ENCODE measurements around the gene SMAP1. TPM values are rescaled to one million over a fixed set of nuclear protein-coding genes. Genes with fewer than 3 reads are reported as not detected.

SMAP1 gene
- total and polyA plus RNA-seq, 4 donors = 32.5 to 67.8 (median 47.6) TPM

GRCh38 chr6:70651326-70651905, 16.3 kb upstream of the SMAP1 start:
- WGBS (ENCODE audit: insufficient coverage) = 92% methylated on average over 2 of the region's 3 CpGs
- no peak for DNase-seq (ENCODE audit: low read depth in 4 of 6, low spot score in 6 of 6)

GRCh38 chr6:70652216-70652615, 15.5 kb upstream of the SMAP1 start:
- 100% methylated on average over 1 of the region's 1 CpG for WGBS (ENCODE audit: insufficient coverage)
- no peak for DNase-seq (ENCODE audit: low read depth in 4 of 6, low spot score in 6 of 6)
- H3K4me1 ChIP-seq (ENCODE audit: control insufficient read depth, insufficient read depth, low read length) = no peaks in the 10 kb centered on the region
- H3K36me3 ChIP-seq (ENCODE audit: control insufficient read depth, insufficient read depth, low read length) = no peaks in the 10 kb centered on the region
- no peak overlapping the region for H3K27ac ChIP-seq (ENCODE audit: low read depth, low read length)
- H3K9me3 ChIP-seq (ENCODE audit: control insufficient read depth, insufficient read depth, low read length) = no peaks in the 10 kb centered on the region
- no peak overlapping the region for H3K4me3 ChIP-seq (ENCODE audit: low read depth, low read length)
- H3K27me3 ChIP-seq (ENCODE audit: control insufficient read depth, insufficient read depth, low read length) = no peaks in the 10 kb centered on the region

More at GRCh38 chr6:70651326-70651905, 16.3 kb upstream of the SMAP1 start:
- no peaks in the 10 kb centered on the region for H3K9me3 ChIP-seq (ENCODE audit: control insufficient read depth, insufficient read depth, low read length)
- H3K4me3 ChIP-seq (ENCODE audit: low read depth, low read length) = no peak overlapping the region
- no peaks in the 10 kb centered on the region for H3K36me3 ChIP-seq (ENCODE audit: control insufficient read depth, insufficient read depth, low read length)
- H3K4me1 ChIP-seq (ENCODE audit: control insufficient read depth, insufficient read depth, low read length) = no peaks in the 10 kb centered on the region
- H3K27ac ChIP-seq (ENCODE audit: low read depth, low read length) = no peak overlapping the region
- no peaks in the 10 kb centered on the region for H3K27me3 ChIP-seq (ENCODE audit: control insufficient read depth, insufficient read depth, low read length)

DNA sequence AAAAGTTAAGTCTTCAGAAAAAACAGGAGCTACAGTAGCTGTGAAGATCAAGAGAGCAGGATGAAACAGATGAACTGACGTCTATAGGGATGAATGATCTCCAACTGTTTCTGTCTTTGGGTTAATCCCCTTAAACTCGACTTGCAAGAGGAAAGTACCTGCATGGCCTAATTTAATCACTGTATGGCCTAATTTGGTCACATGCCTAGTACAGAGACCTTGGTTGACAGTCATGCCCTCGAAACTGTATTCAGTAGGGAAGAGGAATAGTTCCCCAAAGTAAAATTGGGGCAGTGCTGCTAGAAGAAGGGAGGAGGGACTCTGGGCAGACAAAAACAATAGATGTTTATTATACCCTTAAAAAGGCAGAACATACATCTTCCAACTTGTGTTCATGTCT, 10.0 kb upstream of the SMAP1 start:
- Histone ChIP-seq H3K27ac (ENCODE audit: low read depth, low read length) (no peak overlapping the region), H3K9me3 (ENCODE audit: control insufficient read depth, insufficient read depth, low read length) (no peaks in the 10 kb centered on the region), H3K4me3 (ENCODE audit: low read depth, low read length) (no peak overlapping the region), H3K27me3 (ENCODE audit: control insufficient read depth, insufficient read depth, low read length) (no peaks in the 10 kb centered on the region), H3K4me1 (ENCODE audit: control insufficient read depth, insufficient read depth, low read length) (no peaks in the 10 kb centered on the region), H3K36me3 (ENCODE audit: control insufficient read depth, insufficient read depth, low read length) (no peaks in the 10 kb centered on the region)
- 80% methylated on average over 1 of the region's 3 CpGs for WGBS (ENCODE audit: insufficient coverage)
- no peak for DNase-seq (ENCODE audit: low read depth in 4 of 6, low spot score in 6 of 6)

DNA sequence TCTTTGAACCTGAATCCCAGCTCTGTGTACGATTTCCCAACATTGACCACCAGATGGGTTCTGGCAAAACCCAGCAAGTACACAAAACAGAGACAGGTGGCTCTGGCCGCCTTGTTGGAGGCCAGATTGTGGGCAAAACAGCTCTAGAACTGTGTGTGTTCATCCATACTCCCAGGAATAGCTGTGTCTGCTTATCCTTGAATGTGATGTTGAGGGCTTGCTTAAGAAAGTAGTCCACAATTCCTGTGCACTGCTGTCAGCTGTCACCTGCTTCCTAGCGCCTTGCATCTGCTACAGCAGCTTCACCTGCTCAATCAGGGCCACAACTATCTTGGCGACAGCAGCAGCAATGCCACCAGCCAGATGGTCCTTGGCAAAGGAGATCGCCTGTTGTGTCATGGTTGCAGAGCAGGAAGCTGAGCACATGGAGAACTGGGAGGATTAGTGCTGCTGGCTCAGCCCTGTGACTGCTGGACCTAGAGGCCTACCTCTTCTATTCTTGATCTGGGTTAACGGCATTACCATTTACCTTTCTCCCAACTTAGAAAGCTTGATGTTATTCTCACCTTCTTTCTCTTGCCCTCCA, 3.7 kb upstream of the SMAP1 start:
- WGBS (ENCODE audit: insufficient coverage) = 85% methylated on average over 5 of the region's 6 CpGs
- Histone ChIP-seq H3K4me3 (ENCODE audit: low read depth, low read length) (no peak overlapping the region), H3K4me1 (ENCODE audit: control insufficient read depth, insufficient read depth, low read length) (peaks cover 4% of the 10 kb centered on the region), H3K27me3 (ENCODE audit: control insufficient read depth, insufficient read depth, low read length) (no peaks in the 10 kb centered on the region), H3K36me3 (ENCODE audit: control insufficient read depth, insufficient read depth, low read length) (no peaks in the 10 kb centered on the region), H3K27ac (ENCODE audit: low read depth, low read length) (no peak overlapping the region), H3K9me3 (ENCODE audit: control insufficient read depth, insufficient read depth, low read length) (no peaks in the 10 kb centered on the region)
- DNase-seq (ENCODE audit: low read depth in 4 of 6, low spot score in 6 of 6) = no peak

- Histone ChIP-seq H3K4me3 (ENCODE audit: low read depth, low read length) (no peak overlapping the region), H3K36me3 (ENCODE audit: control insufficient read depth, insufficient read depth, low read length) (no peaks in the 10 kb centered on the region), H3K4me1 (ENCODE audit: control insufficient read depth, insufficient read depth, low read length) (peaks cover 4% of the 10 kb centered on the region), H3K27me3 (ENCODE audit: control insufficient read depth, insufficient read depth, low read length) (no peaks in the 10 kb centered on the region), H3K9me3 (ENCODE audit: control insufficient read depth, insufficient read depth, low read length) (no peaks in the 10 kb centered on the region), H3K27ac (ENCODE audit: low read depth, low read length) (no peak overlapping the region)
- WGBS (ENCODE audit: insufficient coverage) = 100% methylated on average over 2 of the region's 6 CpGs
- DNase-seq (ENCODE audit: low read depth in 4 of 6, low spot score in 6 of 6) = no peak
These were observed 977 bp upstream of the SMAP1 start for GRCh38 chr6:70666706-70667105.

DNA sequence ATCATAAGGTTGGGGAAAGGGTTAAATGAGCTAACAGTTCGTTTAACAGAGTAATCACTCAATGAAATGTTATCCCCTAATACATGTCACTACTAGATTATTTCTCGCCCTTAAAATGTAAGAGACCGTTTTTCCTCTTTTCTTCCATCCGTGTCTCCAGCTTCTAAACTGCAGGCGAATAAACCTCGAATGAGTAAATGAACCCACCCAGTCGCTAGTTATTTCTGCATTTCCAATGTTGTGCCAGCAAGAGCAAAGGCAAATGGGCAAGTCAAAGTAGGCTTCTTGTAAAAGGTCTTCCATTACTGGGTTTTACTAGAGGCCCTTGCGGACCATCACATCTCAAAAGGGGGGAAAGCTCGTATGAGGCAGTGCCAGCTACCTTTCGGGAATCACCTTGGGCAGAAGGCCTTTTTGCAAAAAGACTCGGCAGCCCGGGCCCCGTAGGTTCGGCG, 400 bp upstream of the SMAP1 start:
- WGBS (ENCODE audit: insufficient coverage) = 10% methylated on average over 9 of the region's 15 CpGs
- Histone ChIP-seq H3K9me3 (ENCODE audit: control insufficient read depth, insufficient read depth, low read length) (no peaks in the 10 kb centered on the region), H3K36me3 (ENCODE audit: control insufficient read depth, insufficient read depth, low read length) (no peaks in the 10 kb centered on the region), H3K4me3 (ENCODE audit: low read depth, low read length) (peak overlapping the region; percentile 77), H3K4me1 (ENCODE audit: control insufficient read depth, insufficient read depth, low read length) (peaks cover 4% of the 10 kb centered on the region), H3K27ac (ENCODE audit: low read depth, low read length) (peak overlapping the region; percentile 91), H3K27me3 (ENCODE audit: control insufficient read depth, insufficient read depth, low read length) (no peaks in the 10 kb centered on the region)
- DNase-seq (ENCODE audit: low read depth in 4 of 6, low spot score in 6 of 6) = peak in 1 of 6 donors; percentile 77

GRCh38 chr6:70668499-70668812, 773 bp downstream of the SMAP1 start:
- WGBS (ENCODE audit: insufficient coverage) = 1% methylated on average over 8 of the region's 8 CpGs
- peak overlapping the region; percentile 77 for H3K4me3 ChIP-seq (ENCODE audit: low read depth, low read length)
- H3K4me1 ChIP-seq (ENCODE audit: control insufficient read depth, insufficient read depth, low read length) = peaks cover 4% of the 10 kb centered on the region
- H3K36me3 ChIP-seq (ENCODE audit: control insufficient read depth, insufficient read depth, low read length) = no peaks in the 10 kb centered on the region
- peak overlapping the region; percentile 91 for H3K27ac ChIP-seq (ENCODE audit: low read depth, low read length)
- H3K27me3 ChIP-seq (ENCODE audit: control insufficient read depth, insufficient read depth, low read length) = no peaks in the 10 kb centered on the region
- DNase-seq (ENCODE audit: low read depth in 4 of 6, low spot score in 6 of 6) = peak in 1 of 6 donors; percentile 54
- H3K9me3 ChIP-seq (ENCODE audit: control insufficient read depth, insufficient read depth, low read length) = no peaks in the 10 kb centered on the region

DNA sequence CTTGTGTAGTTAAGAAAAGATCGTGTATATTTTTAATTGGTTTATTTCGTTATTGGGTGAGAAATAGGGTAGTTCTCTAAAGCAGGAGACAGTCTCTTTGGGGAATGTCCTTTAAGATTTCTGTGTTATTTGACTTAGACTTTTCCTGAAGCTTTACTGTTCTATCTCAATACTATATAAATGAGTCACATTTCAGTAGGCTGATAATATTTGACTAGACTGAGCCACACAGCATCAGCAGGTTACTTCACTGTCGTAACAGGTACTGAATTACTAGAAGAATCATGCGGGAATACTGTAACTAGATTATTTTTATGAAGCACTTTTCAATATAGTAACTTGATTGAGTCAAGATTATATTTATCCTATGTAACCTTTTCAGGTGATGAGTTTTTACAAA, 1.4 kb downstream of the SMAP1 start:
- Histone ChIP-seq H3K27ac (ENCODE audit: low read depth, low read length) (no peak overlapping the region), H3K4me3 (ENCODE audit: low read depth, low read length) (no peak overlapping the region), H3K4me1 (ENCODE audit: control insufficient read depth, insufficient read depth, low read length) (peaks cover 4% of the 10 kb centered on the region), H3K9me3 (ENCODE audit: control insufficient read depth, insufficient read depth, low read length) (no peaks in the 10 kb centered on the region), H3K36me3 (ENCODE audit: control insufficient read depth, insufficient read depth, low read length) (no peaks in the 10 kb centered on the region), H3K27me3 (ENCODE audit: control insufficient read depth, insufficient read depth, low read length) (no peaks in the 10 kb centered on the region)
- WGBS (ENCODE audit: insufficient coverage) = no CpG with 5 or more reads among the region's 4 CpGs
- peak in 2 of 6 donors; percentile 2 to 26 for DNase-seq (ENCODE audit: low read depth in 4 of 6, low spot score in 6 of 6)

DNA sequence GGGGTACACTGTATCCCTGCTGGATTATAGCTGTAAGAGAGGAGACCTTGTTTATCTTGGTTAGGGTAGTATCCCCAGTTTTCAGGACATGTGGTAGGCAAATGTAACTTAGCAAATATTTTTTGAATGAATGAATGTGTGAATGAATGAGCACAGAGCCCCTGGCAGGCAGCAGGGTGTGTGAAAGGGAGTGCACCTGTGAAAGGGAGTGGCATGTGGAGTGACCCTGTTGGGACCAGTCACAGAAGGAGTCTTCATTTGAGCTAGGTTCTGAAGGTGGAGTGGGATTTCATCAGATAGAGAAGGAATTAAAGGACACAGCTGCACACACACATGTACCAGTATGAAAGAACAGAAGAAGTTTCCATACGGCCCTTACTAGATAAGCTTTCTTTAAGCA, 4.9 kb downstream of the SMAP1 start:
- no peaks in the 10 kb centered on the region for H3K36me3 ChIP-seq (ENCODE audit: control insufficient read depth, insufficient read depth, low read length)
- no CpG with 5 or more reads among the region's 1 CpG for WGBS (ENCODE audit: insufficient coverage)
- no peak for DNase-seq (ENCODE audit: low read depth in 4 of 6, low spot score in 6 of 6)
- H3K27me3 ChIP-seq (ENCODE audit: control insufficient read depth, insufficient read depth, low read length) = no peaks in the 10 kb centered on the region
- no peak overlapping the region for H3K4me3 ChIP-seq (ENCODE audit: low read depth, low read length)
- H3K4me1 ChIP-seq (ENCODE audit: control insufficient read depth, insufficient read depth, low read length) = peaks cover 4% of the 10 kb centered on the region
- H3K27ac ChIP-seq (ENCODE audit: low read depth, low read length) = no peak overlapping the region
- H3K9me3 ChIP-seq (ENCODE audit: control insufficient read depth, insufficient read depth, low read length) = no peaks in the 10 kb centered on the region

DNA sequence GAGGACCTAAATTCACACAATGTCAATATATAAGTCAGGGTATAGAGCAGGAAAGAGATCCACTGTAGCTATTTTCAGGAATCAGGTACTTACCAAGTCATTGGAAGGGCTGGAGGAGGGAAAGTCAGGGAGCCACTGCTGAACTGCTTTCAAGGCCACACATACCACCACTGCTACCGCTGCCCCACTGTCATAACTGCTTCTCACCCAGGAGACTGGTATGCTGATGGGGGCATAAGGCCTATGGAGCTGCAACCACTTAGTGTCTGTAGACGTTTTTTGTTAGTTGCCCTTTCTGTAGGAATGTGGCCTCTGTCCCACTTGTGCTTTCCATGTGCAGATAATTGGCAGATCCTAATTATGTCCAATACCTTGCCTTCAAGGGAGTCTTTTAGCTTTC, 5.4 kb downstream of the SMAP1 start:
- H3K27me3 ChIP-seq (ENCODE audit: control insufficient read depth, insufficient read depth, low read length) = no peaks in the 10 kb centered on the region
- DNase-seq (ENCODE audit: low read depth in 4 of 6, low spot score in 6 of 6) = no peak
- H3K27ac ChIP-seq (ENCODE audit: low read depth, low read length) = no peak overlapping the region
- no peak overlapping the region for H3K4me3 ChIP-seq (ENCODE audit: low read depth, low read length)
- no CpG with 5 or more reads among the region's 2 CpGs for WGBS (ENCODE audit: insufficient coverage)
- peaks cover 4% of the 10 kb centered on the region for H3K4me1 ChIP-seq (ENCODE audit: control insufficient read depth, insufficient read depth, low read length)
- H3K36me3 ChIP-seq (ENCODE audit: control insufficient read depth, insufficient read depth, low read length) = no peaks in the 10 kb centered on the region
- no peaks in the 10 kb centered on the region for H3K9me3 ChIP-seq (ENCODE audit: control insufficient read depth, insufficient read depth, low read length)
